Hindlimb muscle (tissue), 1 donor: Measurements from ENCODE around the gene CSF3R. TPM values are rescaled to one million over a fixed set of nuclear protein-coding genes. Genes with fewer than 3 reads are reported as not detected.
A peak's percentile ranks its signal among the peaks of the same experiment; 100 is the strongest.

Source experiments
- DNase-seq: peaks from one replicate; pipeline ENCODE4 v3.0.0-alpha.2; 2013
- polyA plus RNA-seq: library from polyadenylated mRNA; unstranded; fragments of 120-200 nt; gene quantifications from one replicate; pipeline ENCODE4 v1.2.1, GENCODE V29; 2013; ENCODE audit not compliant: insufficient read length

The CSF3R gene
- polyA plus RNA-seq, 1 donor = 3.8 TPM

DNA sequence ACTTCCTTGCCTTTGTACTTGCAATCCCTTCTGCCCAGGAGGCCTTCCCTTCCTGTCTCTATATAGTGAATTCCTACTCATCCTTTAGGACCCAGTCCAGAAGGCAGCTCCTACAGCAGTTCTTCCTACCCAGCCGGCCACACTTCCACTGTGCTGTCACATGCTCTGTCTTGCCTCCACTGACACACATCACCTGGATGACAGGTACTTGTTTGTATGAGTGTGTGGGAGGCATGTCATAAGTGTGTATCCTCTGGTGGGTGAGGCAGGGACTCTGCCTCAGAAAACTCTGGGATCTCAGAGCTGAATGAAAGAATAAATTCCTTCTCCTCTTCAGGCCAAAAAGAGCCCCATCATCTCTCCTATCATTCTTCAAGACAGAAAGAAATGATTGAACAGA, 27.3 kb downstream of the CSF3R start:
- no peak for DNase-seq

- no peak for DNase-seq
These were observed 28.9 kb downstream of the CSF3R start for GRCh38 chr1:36453600-36454388.

DNA sequence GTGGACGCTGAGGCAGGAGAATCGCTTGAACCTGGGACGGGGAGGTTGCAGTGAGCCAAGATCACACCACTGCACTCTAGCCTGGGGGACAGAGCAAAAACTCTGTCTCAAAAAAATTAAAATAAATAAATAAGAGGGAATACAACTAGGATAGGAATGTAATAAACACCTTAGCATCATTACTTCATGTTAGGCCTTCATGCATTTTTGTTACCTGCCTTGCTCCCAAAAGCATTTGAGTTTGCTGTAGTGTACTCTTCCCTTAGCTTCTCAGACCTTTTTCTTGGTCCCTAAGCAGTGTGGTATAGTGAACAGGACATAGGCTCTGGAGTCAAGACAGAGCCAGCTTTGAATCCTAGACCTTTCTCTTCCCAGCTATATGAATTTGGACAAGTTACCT, 29.7 kb downstream of the CSF3R start:
- DNase-seq = no peak

GRCh38 chr1:36450919-36451305, 31.8 kb downstream of the CSF3R start:
- no peak for DNase-seq

DNA sequence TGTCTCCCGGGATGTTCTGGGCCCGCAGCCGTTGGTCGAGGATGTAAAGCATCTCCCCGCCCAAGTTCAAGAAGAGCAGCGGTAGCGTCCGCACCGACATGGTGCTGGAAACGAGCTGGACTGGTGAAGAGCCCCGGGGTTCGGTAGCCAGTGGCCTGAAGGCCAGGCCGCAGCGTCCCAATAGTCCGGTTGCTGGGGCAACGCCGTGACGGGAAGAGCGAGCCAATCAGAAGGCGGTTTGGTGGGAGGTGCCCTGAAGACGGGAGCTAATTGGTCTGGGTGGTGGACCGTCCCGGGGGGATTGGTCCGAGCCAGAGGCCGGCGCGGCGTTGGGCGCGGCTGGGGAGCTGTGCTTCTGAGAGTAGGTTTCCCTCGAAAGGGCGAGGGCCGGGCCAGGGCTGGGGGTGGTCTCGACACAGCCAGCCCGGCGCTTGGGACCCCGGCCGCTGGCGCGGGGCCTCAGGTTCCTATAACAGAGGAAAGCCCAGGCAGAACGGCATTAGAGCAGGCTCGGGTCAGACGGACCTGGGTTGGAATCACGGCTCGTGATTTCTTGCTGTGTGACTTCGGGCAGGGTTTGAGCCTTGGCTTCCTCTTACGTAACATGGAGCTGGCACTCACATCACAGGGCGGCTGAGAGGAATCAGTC, 32.3 kb downstream of the CSF3R start, which contains the start of gene OSCP1:
OSCP1 (minus strand) TSS at position 182 of the 649 bp plus-strand sequence; CDS start at position 100, 82 bp downstream.
- DNase-seq = peak; percentile 98

DNA sequence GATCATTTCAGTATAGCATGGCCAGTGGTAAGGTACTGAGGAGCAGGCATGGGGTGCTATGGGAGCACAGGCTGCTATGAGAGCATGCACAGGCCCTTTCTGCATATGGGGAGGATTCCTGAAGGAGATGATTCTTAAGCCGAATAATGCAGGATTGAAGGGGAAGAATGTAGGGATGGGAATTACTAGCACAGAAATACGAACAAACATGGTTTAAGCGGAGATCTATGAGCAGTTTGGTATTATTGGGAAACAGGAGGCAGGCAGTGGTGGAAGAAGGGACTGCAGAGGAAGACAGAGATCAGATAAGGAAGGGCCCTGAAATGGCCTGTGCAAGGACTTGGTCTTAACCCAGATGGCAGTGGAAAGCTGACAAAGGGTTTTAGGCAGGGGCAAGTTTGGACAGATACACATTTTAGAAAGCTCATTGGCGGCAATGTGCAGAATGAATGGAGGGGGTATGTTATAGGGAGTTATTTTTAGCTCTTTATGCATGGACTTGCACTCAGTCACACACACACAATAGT, 34.1 kb downstream of the CSF3R start:
- no peak for DNase-seq

DNA sequence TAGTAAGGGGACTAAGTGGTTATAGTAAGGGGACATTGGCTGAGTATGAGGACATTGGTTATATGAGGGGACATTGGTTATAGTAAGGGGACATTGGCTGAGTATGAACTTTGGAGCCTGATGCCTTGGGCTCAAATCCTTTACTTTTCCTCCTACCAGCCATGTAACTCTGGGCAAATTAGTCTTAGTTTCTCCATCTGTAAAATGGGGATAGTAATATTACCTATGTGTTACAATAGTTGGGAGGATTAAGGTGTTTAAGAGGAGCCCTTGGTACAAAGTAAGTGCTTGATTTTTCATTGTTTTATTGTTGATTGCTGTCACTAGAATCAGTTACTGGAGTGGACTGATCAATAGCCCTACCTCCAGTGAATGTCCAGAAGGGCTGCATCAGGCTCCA, 35.3 kb downstream of the CSF3R start:
- no peak for DNase-seq

GRCh38 chr1:36446746-36447145, 36.0 kb downstream of the CSF3R start:
- no peak for DNase-seq

- DNase-seq = no peak
These were observed 36.4 kb downstream of the CSF3R start for GRCh38 chr1:36446271-36446670.

DNA sequence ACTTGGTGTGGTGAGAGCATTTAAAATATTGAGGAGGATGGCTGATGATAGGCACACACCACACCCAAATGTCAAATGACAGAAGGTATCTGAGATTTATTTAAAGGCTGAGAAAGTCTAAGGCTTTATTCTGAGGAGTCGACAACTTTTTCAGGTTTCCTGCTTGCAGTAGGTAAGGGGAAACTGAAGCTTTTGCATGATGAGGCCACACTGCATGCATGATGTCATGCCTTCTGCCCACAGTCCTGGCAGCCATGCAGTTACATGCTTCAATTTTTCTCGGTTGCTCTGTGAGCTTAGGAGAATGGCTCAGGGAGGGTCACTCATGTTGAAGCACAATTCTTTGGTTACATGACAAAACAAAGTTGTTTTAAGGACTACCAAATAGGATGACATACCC, 39.4 kb downstream of the CSF3R start:
- no peak for DNase-seq

DNA sequence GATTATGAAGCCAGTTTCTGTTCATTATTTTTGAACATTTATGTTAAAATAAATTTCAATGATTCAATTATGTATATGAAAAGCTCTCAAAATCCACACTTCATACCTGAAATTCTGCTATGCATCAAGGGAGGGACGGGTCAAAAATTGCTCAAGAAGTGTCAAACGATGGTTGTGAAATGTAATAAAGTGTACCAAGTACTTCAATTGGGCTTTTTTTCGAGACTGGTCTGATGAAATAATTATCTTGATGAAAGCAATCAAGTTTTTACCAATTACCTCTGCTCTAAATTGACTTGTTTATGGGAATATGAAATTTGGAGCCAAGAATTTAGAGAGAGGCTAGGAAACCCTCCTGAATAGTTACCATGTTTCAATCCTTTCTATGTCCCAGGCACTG, 40.4 kb downstream of the CSF3R start:
- DNase-seq = no peak

DNA sequence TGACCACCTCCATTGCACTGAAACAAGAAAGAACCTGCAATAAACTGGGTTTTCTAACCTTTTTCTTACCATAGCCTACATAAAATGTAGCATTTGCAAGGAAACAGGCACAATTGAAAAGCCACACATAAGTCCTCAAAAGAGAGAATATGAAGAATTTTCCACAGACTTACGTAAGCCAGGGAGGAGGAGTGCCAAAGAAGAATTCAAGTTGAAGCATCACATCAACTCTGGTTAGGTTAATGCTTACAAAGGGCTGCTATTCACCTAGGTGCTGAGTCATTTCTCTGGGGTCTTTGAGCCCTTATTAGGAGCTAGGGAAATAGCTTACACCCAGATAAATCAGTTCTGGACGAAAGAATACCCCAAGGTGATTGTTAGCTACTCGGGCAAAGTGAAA, 42.1 kb downstream of the CSF3R start:
- no peak for DNase-seq

- DNase-seq = no peak
These were observed 42.7 kb downstream of the CSF3R start for GRCh38 chr1:36440044-36440443.

- DNase-seq = no peak
These were observed 44.0 kb downstream of the CSF3R start for GRCh38 chr1:36438715-36439114.

GRCh38 chr1:36436821-36437220, 45.9 kb downstream of the CSF3R start:
- no peak for DNase-seq

DNA sequence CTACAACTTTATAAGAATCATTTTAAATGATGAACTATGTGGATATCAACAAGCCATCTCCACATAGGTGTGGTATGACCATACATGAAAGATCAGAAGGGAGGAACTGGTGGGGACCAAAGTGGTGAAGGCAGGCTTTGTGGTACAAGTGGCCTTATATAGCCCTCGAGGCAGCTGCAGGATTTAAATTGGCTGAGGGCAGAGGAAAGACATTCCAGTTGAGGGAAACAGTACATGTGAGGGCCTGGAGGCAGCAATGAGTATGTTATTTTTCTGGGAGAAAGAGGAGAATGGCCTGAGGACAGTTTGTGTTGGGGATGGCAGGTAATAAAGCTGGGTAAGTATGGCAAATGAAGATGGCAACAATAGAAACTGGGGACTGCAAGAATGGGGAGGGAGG, 49.6 kb downstream of the CSF3R start:
- no peak for DNase-seq

- no peak for DNase-seq
These were observed 50.1 kb downstream of the CSF3R start for GRCh38 chr1:36432616-36433015.

- no peak for DNase-seq
These were observed 56.9 kb downstream of the CSF3R start for GRCh38 chr1:36425791-36426190.

DNA sequence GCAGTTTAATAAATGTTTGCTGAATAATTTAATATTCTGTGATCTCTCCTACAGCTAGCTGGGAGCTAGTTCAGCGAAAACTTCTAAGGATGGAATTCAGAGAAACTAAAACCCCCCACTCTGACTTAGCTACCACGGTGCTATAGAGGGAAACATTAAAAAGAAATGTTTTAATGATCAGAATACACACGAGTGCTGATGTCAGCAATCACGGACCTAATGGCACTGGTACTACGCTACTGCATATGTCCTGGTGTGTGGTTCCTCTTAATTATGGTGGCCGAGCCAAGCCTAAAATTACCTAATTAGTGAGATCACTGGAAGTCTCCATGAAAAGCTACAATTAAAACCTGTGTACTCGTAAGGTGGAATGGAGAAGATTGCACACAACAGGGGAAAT, 61.1 kb downstream of the CSF3R start:
- DNase-seq = no peak

GRCh38 chr1:36420836-36421317, 61.8 kb downstream of the CSF3R start:
- peak; percentile 86 for DNase-seq

DNA sequence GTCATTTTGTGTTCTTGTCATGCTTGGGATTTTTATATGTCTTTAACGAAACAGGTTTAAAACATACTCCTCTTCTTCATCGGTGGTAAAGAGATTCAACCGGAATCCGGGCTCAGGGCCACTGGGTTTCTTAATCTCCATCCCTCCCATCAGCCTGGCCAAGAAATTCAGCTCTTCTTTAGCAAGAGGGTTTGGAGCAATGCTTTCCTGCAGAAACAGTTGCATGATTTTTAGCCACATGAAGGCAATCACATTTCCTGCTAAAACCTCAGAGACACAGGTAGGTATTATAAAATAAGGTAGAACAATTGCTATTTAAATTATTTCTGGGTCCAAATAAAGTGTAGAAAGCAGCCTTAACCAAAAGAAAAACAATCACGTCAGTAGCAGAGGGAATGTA, 62.3 kb downstream of the CSF3R start:
- no peak for DNase-seq

DNA sequence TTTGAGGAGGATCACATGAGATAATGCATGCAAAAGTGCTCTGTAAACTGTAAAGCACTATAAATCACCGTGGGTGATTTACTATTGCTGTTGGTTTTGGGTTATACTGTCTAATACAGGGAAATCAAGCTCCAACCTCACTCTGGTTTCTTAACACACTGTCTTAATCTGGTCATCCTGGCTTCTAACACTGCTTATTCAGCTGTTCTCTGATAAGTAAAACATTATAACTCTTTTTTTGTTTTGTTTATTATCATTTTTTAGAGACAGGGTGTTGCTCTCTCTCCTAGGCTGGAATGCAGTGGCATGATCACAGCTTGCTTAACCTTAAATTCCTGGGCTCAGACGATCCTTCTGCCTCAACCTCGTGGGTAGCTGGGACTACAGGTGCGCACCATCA, 63.1 kb downstream of the CSF3R start:
- DNase-seq = no peak

GRCh38 chr1:36419140-36419539, 63.6 kb downstream of the CSF3R start:
- no peak for DNase-seq

DNA sequence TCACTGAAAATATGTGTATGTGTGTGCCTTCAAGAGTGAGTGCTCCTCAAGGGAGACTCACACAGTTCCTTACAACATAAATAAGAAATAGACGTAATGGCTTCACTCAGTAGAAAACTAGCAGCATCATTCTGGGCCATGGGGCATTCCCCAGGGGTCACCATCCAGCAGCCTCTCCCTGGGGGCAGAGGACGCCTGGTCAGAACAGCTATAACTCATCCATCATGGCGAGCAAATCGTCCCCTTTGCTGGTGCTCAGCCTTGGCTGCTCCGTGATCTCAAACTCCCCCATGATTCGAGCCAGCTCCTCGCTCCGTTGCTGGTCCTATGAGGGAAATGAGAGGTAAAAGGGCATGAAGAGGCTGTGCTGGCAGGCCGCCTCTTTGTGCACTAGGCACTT, 64.8 kb downstream of the CSF3R start:
- DNase-seq = no peak
